Amniotic epithelial cell (primary cell): ENCODE results near the gene ABCB8.
"Not testable (repeated sequence)": the region's sequence is repeated elsewhere in the genome, so short reads cannot be mapped to it uniquely, and the experiment has no call there.

Experiments
- DNase-seq: peaks from one replicate; pipeline ENCODE4 v3.0.0-alpha.2; 2010; ENCODE audit warnings: low read depth

Gene ABCB8

GRCh38 chr7:150998341-150998740, 29.9 kb upstream of the ABCB8 start:
- no peak for DNase-seq

DNA sequence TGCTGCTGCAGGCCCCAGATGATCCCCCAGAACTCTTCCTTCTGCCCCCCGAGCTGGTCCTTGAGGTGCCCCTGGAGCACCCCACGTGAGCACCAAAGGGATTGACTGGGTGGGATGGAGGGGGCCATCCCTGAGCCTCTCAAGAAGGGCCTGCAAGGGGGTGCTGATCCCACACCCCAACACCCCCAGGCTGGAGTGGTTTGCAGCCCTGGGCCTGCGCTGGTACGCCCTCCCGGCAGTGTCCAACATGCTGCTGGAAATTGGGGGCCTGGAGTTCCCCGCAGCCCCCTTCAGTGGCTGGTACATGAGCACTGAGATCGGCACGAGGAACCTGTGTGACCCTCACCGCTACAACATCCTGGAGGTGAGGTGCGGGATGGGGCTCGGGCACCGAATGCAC, 29.2 kb upstream of the ABCB8 start:
- DNase-seq: no peak

DNA sequence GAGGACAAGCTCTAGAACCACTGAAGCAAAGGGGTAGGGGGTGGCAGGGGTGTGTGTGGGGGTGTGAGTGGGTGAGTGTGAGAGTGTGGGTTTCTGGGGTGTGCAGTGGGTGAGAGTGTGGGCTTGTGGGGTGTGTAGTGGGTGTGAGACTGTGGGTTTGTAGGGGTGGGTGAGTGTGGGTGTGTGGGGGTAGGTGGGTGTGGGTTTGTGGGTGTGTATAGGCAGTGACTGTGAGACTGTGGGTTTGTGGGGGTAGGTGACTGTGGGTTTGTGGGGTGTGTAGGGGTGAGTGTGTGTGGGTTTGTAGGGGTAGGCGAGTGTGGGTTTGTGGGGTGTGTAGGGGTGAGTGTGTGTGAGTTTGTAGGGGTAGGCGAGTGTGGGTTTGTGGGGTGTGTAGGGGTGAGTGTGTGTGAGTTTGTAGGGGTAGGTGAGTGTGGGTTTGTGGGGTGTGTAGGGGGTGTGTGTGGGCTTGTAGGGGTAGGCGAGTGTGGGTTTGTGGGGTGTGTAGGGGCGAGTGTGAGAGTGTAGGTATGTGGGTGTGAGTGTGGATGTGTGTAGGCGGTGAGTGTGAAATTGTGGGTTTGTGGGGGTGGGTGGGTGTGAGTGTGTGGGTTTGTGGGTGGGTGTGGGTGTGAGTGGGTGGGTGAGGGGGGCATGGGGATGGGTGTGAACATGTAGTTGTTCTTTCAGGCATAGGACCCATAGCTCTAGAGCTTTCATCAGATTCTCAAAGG, 28.6 kb upstream of the ABCB8 start:
- no peak for DNase-seq

- no peak for DNase-seq
Measured at GRCh38 chr7:151000897-151001495, 27.3 kb upstream of the ABCB8 start.

- no peak for DNase-seq
Measured at GRCh38 chr7:151001546-151001945, 26.7 kb upstream of the ABCB8 start.

DNA sequence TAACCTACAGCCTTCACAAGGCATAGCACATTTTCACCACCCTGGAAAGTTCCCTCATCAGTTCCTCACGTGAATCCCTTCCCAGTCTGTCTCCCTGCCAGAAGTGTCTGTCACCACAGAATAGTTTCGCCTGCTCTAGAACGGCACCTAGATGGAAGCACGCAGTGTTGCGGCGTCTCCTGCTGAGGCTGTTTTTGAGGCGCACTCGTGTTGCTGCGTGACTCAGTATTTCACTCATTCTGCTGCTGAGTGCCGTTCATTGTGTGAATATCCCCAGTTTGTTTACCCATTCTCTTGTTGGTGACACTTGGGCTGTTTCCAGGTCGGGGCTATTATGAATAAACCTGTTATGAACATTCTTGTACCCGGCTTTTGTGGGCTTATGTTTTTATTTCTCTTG, 24.7 kb upstream of the ABCB8 start:
- DNase-seq: no peak

GRCh38 chr7:151005566-151005965, 22.7 kb upstream of the ABCB8 start:
- DNase-seq: no peak

DNA sequence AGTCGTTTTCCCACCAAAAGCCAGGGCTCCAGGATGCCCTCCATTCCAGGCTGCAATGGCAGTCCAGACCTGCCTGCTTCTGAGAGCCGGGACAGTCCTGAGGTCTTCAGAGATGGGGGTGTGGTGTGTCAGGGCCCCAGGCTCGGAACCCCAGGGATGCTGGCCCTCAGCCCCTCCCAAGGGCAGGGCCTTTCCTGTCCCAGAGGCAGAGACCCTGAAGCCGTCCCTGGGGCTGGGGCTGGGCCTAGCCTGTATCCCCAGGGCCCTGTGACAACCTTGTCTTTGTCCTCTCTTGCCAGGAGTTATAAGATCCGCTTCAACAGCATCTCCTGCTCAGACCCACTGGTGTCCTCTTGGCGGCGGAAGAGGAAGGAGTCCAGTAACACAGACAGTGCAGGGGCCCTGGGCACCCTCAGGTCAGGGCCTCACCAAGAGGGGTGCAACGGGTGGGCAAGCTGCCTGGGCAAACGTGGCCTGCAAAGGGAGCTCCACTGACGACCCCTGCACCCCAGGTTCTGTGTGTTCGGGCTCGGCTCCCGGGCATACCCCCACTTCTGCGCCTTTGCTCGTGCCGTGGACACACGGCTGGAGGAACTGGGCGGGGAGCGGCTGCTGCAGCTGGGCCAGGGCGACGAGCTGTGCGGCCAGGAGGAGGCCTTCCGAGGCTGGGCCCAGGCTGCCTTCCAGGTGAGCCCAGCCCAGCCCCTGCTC, 21.5 kb upstream of the ABCB8 start:
- no peak for DNase-seq

GRCh38 chr7:151007469-151007898, 20.8 kb upstream of the ABCB8 start:
- no peak for DNase-seq

DNA sequence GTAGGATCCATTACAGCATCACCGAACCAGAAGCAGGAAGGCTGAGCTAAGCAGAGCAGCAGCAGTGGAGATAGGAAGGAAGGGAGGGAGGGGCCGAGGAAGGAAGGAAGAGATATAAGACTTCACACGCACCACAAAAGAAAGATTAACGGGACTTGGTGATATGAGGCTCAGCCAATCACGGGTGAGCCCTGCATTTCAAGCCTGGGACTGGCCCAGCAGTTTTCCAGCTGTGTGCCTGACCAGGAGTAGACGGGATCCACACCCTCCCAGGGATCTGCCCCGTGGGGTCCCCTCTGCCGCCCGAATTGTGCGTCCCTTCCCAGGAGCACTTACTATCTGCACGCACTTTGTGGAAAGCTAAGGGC, 20.1 kb upstream of the ABCB8 start:
- DNase-seq: peak; percentile 77

- peak; percentile 59 for DNase-seq
Measured at GRCh38 chr7:151008511-151009323, 19.5 kb upstream of the ABCB8 start.

- no peak for DNase-seq
Measured at GRCh38 chr7:151009327-151010036, 18.8 kb upstream of the ABCB8 start.

DNA sequence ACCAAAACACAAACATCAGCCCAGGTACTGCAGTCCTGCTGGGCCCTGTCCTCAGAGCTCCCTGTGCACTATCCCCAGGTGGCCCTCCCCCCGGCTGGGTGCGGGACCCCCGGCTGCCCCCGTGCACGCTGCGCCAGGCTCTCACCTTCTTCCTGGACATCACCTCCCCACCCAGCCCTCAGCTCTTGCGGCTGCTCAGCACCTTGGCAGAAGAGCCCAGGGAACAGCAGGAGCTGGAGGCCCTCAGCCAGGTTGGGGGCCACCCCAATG, 18.3 kb upstream of the ABCB8 start:
- DNase-seq: no peak

- DNase-seq: peak; percentile 67
Measured at GRCh38 chr7:151010307-151011096, 17.7 kb upstream of the ABCB8 start.

GRCh38 chr7:151011097-151011409, 17.2 kb upstream of the ABCB8 start:
- no peak for DNase-seq

DNA sequence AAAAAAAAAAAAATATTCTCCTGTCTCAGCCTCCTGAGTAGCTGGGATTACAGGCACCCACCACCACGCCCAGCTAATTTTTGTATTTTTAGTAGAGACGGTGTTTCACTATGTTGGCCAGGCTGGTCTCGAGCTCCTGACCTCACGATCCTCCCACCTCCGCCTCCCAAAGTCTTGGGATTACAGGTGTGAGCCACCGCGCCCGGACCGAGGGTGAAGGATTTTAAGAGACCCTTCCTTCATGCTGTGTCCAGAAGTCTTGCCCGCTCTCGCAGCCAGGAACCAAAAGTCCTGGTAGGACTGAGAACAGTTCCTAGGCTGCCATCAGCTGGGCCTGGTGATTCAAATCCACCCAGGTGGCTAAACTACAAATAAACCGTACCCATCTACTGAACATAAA, 16.6 kb upstream of the ABCB8 start:
- not testable (repeated sequence) for DNase-seq

DNA sequence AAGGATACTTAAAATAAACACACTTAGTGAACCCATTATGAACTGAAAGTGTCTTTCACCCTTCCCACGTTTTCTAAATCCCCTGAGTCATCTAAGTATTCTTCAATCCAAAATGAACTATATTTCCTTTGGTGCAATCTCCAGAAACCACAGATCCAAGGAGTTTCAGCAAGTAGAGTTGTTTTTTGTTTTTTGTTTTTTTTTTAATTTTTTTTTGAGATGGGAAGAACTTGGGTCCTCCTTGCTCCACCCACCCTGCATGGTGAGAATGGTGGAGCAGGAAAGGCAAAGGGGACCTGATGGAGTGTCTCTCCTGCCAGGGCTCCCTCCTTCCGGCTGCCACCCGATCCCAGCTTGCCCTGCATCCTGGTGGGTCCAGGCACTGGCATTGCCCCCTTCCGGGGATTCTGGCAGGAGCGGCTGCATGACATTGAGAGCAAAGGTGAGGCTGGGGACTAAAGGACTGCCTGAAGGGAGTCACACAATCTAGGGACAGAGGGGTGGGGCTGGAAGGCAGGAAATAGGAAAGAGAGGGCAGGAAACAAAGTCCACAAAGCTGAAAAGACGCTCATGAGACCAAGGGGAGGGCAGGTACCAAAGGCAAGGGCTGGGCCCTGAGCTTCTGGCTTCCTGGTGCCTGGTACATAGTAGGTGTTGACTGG, 16.1 kb upstream of the ABCB8 start:
- peak; percentile 65 for DNase-seq

GRCh38 chr7:151012911-151013347, 15.3 kb upstream of the ABCB8 start:
- DNase-seq: no peak

DNA sequence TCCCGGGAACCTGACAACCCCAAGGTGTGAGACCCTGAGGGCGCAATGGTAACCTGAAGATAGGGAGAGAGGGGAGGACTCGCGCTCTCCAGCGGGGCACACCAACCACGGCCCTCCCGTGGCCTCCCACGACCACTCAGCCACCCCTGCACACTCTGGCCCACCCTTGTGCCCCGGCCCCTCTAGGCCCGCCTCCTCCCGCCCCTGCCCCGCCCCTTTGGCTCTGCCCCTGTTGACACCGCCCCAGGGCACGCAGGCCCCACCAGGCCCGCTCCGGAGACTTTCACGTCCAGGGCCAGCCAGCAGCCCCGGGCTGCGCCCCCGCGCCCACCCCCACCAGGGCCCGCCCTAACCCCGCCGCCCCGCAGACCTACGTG, 14.9 kb upstream of the ABCB8 start:
- no peak for DNase-seq

- no peak for DNase-seq
Measured at GRCh38 chr7:151013733-151014497, 14.3 kb upstream of the ABCB8 start.
